SKM-1 treated with dmso at 0.1 percent for 144 hours (cell line): ENCODE results near the gene FBLN5.
"Not testable (repeated sequence)": the region's sequence is repeated elsewhere in the genome, so short reads cannot be mapped to it uniquely, and the experiment has no call there.

Experiments
- DNase-seq: peaks from one replicate; lab custom pipeline; 2025; ENCODE audit not compliant: unreplicated experiment; lab: John Stamatoyannopoulos, UW

The FBLN5 gene

DNA sequence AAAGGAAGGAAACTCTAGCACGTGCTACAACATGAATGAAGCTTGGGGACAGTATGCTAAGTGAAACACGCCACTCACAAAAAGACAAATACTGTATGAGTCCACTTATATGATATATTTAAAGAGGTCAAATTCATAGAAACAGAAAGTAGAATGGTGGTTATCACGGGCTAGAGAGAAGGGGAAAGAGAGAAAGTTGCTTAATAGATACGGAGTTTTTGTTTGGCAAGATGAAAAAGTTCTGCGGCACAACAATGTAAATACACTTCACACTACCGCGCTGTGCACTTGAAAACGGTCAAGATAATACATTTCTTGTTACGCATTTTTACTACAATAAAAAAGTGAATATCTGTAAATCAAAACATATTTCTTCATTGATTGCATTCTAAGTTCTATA, 37.3 kb downstream of the FBLN5 start:
- DNase-seq, result no peak

- DNase-seq, result no peak
These were observed 41.1 kb downstream of the FBLN5 start for GRCh38 chr14:91906374-91906773.

- DNase-seq, result no peak
These were observed 42.4 kb downstream of the FBLN5 start for GRCh38 chr14:91904956-91905645.

DNA sequence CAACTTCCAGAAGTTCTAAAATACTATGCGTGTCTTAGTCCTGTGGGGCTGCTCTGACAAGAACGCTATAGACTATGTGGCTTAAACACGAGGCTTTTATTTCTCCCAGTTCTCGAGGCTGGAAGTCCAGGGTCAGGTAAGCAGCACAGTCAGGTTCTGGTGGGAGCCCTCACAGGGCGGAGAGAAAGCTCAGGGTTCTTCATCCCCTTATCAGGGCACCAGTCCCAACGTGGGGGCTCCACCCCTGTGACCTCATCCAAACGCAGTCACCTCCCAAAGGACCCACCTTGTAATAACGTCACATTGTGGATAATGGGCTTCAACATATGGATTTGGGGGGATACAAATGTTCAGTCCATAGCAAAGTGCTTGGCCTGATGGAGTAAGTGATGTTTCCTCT, 43.0 kb downstream of the FBLN5 start:
- no peak for DNase-seq

- DNase-seq, result no peak
These were observed 44.4 kb downstream of the FBLN5 start for GRCh38 chr14:91903070-91903469.

GRCh38 chr14:91902336-91902735, 45.2 kb downstream of the FBLN5 start:
- no peak for DNase-seq

DNA sequence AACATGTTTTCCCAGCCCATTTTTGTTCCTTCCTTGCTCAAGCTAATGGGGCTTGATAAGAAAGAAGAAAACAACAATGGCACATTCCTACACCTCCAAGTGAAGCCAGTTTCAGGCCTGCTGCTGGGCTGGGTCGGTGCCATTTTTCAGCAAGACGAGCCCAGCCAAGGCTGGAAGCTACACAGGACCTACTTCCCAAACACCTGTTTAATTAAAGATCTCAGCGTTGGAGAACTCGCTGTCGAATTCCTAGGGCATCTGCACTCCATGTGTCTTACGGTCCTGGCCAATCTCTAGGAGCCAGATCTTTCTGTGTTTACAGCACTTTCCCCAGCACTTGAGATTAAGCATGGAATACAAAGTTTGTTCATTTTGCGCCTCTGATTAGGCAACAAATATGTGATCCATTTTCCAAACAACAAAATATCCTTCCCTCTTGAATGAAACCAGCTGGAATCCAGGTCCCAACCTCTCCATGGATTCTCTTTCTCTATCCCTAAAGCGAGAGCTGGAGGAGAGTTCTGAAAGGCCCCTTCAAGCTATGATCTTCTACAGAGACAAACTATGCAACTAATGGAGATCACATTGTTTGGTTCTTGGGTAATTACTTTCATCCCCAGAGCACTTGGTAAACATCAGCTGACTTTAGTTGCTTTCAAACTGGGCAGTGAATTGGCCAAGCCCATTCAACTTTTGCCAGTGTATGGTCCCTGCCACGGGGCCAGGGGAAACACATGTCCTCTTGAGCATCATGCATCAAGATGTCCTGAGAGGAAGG, 45.9 kb downstream of the FBLN5 start:
- DNase-seq, result no peak

GRCh38 chr14:91899806-91900205, 47.7 kb downstream of the FBLN5 start:
- no peak for DNase-seq

GRCh38 chr14:91899213-91899612, 48.3 kb downstream of the FBLN5 start:
- DNase-seq, result no peak

DNA sequence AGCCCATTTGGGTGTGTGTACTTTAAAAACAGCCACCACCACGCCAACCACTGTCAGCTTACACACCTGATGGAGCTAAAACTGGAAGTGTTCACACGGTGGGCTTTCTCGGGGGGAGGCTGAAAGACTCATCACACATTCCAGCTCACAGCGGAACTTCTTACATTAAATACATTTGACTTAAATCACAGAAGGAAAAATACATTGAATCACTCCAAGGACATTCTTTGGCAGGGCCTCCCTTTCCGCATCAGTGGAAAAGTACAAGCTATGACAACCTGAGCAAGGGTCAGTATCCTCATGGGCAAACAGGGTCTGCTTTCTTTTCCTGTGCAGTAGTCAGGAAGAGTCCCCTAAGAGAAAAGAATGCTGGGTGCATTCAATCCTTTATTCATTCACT, 49.1 kb downstream of the FBLN5 start:
- no peak for DNase-seq

- DNase-seq, result not testable (repeated sequence)
These were observed 49.8 kb downstream of the FBLN5 start for GRCh38 chr14:91897716-91898115.

GRCh38 chr14:91897106-91897701, 50.3 kb downstream of the FBLN5 start:
- no peak for DNase-seq

- DNase-seq, result no peak
These were observed 51.1 kb downstream of the FBLN5 start for GRCh38 chr14:91896419-91896818.

GRCh38 chr14:91893669-91894068, 53.8 kb downstream of the FBLN5 start:
- DNase-seq, result no peak

DNA sequence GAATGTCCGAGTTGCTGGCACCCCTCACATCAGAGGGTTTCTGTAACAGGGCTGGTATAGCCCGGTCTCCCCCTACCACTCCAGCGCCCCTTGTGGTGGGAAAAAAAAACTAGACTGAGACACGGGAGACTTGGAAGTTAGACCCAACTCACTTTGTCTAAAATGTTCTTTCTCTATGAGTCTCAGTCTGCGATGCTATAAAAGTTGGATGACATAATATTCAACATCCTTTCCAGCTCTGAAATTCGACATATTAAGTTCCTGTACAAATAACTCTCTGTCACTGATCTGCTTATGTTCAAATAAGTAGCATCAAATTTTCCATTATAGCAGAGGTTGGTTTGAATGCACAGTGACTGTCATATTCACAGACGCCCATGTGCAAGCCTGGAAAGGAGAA, 54.5 kb downstream of the FBLN5 start:
- DNase-seq, result peak; percentile 11

DNA sequence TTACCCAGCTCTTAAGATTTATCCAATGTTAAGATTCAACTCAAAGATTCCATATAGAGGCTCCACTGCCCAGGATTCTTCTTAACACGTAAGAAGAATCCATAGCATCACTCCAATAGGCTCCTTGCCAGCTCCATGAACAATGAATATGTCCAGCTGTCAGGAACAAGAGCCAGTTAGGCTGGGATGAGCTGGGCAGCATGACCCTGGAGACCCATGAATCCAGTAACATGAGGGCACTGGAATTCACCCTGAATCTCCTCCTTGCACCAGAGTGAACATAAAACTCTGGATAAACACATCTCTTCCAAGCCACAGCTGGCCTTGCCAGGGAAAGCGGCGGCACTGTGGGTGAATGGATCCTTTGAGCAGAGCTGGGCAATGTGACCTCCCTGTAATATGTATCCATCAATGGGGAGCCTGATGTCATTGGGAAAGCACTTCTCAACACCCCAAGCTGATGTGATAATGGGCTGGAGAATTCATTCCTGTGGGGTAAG, 55.7 kb downstream of the FBLN5 start:
- no peak for DNase-seq

- DNase-seq, result no peak
These were observed 56.4 kb downstream of the FBLN5 start for GRCh38 chr14:91891101-91891500.

GRCh38 chr14:91890291-91890749, 57.2 kb downstream of the FBLN5 start:
- no peak for DNase-seq

- DNase-seq, result no peak
These were observed 57.9 kb downstream of the FBLN5 start for GRCh38 chr14:91889477-91890211.

- no peak for DNase-seq
These were observed 58.6 kb downstream of the FBLN5 start for GRCh38 chr14:91888641-91889476.
